Fibroblast of mammary gland (primary cell): Measurements from ENCODE around the gene ALX4.

Source experiments
- DNase-seq: peaks from one replicate; pipeline ENCODE4 v3.0.0-alpha.2; 2010; ENCODE audit warnings: low read depth
- H3K4me3 ChIP-seq: 2 replicates; pipeline ENCODE4 v1.5.1; 2011; ENCODE audit warnings: low read depth, mild to moderate bottlenecking, low read length, moderate library complexity; ENCODE audit not compliant: control insufficient read depth
- TF ChIP-seq, protein P1 (sequence below): conservative IDR thresholded peaks from 2 replicates; pipeline ENCODE4 v1.5.1; 2011; ENCODE audit warnings: low read depth, low read length, inconsistent platforms; ENCODE audit not compliant: control insufficient read depth, insufficient read depth

Gene ALX4

DNA sequence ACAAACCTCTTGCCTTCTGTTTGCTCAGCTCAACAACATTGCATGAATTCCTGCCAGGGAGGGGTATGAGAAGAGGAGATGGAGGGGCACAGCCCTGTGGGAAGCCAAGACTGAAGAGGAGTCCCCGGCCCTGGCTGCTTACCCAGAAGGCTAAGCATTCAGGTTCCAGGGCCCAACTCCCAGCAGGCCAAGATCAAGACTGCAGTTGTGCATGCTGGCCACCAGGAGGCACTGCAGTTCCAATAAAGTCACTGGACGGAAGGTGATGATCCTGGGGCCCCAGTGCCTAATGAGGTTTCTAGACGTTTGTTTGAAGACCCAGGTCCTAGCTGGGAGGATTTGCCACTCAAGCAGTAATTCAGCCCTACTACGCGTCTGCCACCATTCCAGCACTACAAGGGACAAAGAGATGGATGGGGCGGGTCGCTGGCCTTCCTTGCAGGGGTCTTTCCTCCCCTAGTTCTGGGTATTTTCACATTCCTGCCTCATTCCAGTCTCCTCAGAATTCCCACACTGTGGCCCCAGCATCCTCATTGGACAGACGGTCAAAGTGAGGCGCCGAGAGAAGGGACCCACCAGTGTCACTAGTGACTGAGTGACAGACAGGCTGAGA, 23.6 kb downstream of the ALX4 start:
- TF ChIP-seq, protein P1, sequence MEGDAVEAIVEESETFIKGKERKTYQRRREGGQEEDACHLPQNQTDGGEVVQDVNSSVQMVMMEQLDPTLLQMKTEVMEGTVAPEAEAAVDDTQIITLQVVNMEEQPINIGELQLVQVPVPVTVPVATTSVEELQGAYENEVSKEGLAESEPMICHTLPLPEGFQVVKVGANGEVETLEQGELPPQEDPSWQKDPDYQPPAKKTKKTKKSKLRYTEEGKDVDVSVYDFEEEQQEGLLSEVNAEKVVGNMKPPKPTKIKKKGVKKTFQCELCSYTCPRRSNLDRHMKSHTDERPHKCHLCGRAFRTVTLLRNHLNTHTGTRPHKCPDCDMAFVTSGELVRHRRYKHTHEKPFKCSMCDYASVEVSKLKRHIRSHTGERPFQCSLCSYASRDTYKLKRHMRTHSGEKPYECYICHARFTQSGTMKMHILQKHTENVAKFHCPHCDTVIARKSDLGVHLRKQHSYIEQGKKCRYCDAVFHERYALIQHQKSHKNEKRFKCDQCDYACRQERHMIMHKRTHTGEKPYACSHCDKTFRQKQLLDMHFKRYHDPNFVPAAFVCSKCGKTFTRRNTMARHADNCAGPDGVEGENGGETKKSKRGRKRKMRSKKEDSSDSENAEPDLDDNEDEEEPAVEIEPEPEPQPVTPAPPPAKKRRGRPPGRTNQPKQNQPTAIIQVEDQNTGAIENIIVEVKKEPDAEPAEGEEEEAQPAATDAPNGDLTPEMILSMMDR = peak; percentile 91
- no peak overlapping the region for H3K4me3 ChIP-seq
- DNase-seq = peak; percentile 61

DNA sequence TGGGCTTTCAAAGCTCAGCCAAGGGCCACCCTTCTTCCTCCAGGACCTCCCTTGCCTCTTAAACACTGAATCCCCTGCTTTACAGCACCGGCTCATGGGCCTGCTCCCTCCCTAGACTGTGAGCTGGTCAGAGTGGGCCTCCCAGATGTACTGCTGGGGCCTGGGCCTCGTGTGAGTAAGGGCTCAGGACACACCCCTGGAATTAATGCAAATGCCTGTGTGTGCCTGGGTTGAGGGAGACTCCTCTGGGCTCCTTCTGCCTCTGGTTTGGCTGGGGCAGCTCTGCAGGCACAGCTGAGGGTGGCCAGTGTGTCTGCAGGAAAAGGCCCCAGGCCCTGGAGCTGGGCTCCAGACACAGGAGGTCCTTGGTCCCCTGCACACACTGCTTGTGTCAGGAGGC, 24.2 kb downstream of the ALX4 start:
- TF ChIP-seq, protein P1 = no peak
- no peak for DNase-seq
- H3K4me3 ChIP-seq = no peak overlapping the region

DNA sequence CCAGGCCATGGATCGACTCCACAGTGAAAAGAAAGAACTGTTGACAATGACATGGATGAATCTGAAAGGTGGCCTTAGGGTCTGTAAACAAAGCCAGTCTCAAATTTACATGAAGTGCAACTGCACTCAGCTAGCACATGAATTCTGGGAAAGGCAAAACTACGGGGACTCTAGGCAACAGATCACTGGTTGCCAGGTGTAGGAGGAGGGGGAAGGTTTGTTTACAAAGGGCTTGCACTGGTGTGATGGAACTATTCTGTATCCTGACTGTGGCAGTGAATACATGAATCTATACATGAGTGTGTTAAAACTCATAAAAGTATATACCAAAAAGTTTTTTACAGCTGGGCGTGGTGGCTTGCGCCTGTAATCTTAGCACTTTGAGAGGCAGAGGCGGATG, 27.3 kb downstream of the ALX4 start:
- H3K4me3 ChIP-seq = no peak overlapping the region
- TF ChIP-seq, protein P1 = no peak
- DNase-seq = no peak

DNA sequence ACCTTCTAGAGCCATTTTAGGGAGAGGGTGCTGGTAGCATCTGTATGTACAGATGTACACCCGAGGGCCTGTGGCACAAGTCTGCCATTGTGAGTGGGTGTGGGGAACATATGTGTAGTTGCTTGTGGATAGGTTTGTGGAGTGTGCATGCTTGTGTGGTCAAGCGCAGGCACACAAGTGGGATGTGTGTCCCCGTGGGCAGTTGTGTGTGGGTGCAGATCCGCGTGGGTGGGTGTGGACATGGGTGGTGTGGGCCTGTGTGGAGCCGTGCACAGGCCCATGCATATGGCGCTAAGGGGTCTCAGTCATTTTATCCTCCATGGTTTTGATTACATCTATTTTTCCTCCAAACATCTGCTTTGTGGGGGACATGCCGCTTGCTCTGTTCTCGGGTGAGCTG, 28.8 kb downstream of the ALX4 start:
- no peak overlapping the region for H3K4me3 ChIP-seq
- TF ChIP-seq, protein P1 = no peak
- no peak for DNase-seq

DNA sequence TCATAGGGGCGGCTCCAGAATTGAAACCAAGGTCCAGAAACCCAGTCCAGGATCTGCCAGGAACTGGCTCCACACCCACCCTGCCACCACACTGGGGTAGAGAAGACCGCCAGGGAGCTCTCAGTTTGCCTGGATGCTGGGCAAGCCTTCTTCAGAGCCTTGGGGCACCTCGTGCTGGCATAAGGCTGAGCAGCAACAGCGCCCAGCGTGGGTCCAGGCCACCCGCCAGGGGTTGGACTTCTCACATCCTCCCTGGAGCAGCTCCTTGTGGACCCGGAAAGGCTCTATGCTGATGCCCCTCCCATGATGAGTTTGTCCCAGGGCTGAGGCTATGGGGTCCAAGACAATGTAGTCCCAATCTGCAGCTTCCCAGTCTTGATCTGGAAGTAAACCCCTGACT, 29.7 kb downstream of the ALX4 start:
- no peak overlapping the region for H3K4me3 ChIP-seq
- no peak for DNase-seq
- TF ChIP-seq, protein P1 = no peak

DNA sequence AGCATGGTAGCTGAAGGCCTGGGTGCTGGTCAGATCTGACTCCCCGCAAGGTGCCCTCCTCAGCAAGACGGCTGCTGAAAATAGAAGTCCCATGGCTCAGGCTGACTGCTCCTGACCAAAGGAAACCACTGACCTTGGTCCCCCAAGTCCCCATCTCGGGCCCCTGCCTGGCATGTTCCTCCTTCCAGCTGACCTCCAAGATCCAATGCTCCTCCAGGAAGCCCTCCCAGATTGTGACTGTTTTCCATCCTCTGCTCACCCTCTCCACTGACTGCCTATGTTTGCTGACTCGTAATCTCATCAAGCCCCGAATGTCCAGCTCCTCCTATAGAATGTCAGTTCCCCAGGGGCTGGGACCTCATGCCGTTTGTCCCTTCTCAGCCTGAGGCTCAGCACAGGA, 30.5 kb downstream of the ALX4 start:
- TF ChIP-seq, protein P1 = no peak
- no peak for DNase-seq
- no peak overlapping the region for H3K4me3 ChIP-seq
